HG03457 (cell line): ENCODE results near the gene MRRF.

Experiments
- ATAC-seq: cut with Tn5 transposase; IDR thresholded peaks from one replicate; pipeline ENCODE4 v1.9.1; 2021; ENCODE audit warnings: moderate number of reproducible peaks; ENCODE audit not compliant: unreplicated experiment

The MRRF gene

GRCh38 chr9:122228191-122228567 lies 36.5 kb upstream of the MRRF start:
- no peak for ATAC-seq

- ATAC-seq = no peak
Measured at GRCh38 chr9:122228568-122229484, 35.9 kb upstream of the MRRF start, which contains the start of gene LHX6. Gene LHX6, minus strand, starts transcription at chr9:122228957. Its CDS starts 217 bp downstream, at chr9:122228740.

GRCh38 chr9:122229485-122229837 lies 35.2 kb upstream of the MRRF start:
- ATAC-seq = no peak

DNA sequence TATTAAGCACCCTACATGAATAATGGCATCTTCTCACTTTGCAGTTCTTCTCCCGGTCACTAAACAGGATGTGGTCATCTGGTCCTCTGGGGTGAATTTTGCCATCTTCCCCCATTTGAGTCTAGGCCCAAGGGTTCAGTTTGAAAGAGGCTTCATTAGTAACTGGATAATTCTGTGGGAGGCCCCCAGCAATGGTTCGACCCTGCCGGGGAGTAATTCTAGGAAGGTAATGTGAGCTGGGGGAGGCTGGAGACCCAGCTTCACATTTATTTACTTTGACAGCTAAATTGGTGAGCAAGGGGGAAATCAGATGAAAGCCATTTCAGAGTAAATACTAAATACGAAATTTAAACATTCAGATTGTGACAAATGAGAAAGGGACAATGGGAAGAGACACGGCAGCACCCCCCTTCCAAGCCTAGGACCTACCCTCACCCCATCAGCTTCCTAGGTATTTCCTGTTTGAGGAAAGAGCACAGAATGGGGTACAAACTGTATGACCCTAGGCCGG lies 31.8 kb upstream of the MRRF start:
- ATAC-seq = no peak

DNA sequence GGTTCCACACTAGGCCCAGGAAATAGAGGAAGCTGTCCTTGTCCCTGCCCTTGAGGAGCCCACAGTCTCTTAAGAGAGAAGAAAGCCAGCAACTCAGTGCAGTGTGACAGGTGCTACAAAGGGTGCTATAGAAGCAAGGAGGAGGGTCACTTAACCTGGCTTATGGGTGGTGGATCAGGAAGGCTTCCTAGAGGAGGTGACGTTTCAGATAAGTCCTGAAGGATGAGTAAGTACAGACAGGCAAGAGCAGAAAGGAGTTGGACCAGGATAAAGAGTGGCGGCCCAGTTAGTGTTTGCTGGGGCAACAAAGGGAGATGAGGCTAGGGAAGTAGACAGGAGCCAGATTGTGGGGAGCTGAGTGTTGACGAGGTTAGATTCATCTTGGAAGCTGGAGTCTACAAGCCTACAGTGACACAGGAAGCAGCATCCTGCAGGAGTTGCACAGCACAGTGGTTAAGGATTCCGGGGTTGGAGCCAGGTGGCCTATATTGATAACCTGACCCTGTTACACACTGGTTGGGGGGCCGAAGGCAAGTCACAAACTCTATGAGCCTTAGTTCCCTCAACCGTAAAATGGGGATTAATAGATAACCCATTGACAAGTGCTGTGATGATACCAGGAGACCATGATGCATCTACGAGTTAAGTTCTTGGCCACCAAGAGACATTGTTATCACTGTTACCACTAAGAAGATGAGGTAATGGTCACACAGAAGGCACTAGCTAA lies 30.5 kb upstream of the MRRF start:
- ATAC-seq = no peak

DNA sequence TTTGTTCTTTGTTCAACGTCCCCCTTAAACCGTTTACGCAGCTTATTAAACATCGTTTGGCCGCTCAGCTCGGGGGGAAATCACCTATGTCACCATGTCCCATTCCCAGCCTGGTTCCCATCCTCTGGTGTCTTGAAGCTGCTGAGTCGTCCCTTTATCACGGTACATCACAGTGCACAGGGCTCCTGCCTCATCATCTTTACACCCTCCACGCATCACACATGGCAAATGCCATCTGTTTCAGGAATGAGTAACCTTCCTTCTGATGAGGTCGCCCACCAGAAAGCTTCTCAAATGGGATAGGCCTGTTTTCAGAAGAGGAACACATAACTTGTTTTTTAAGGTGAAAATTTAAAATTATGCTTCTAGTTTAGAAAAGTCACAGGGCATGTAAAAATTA lies 28.0 kb upstream of the MRRF start:
- ATAC-seq = no peak

DNA sequence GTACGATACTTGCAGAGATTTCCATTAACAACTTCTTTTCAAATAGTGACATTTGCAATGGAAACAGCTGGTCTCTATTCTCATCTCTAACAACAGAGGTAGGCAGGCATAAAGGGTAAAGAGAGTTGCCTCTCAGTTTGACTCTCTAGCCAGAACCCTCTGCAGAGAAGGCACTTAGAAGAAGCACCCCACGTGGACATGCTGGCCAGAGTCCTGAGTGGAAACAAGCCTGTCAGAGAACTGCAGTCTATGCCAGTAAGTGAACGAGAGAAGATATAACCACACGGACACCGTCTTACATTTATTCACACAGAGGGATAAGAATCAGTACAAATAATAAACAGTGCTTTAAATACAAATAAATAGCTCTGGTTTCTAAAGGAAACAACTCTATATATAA lies 25.0 kb upstream of the MRRF start:
- no peak for ATAC-seq

- ATAC-seq = no peak
Measured at GRCh38 chr9:122244349-122244748, 20.3 kb upstream of the MRRF start.

- no peak for ATAC-seq
Measured at GRCh38 chr9:122246666-122247065, 18.0 kb upstream of the MRRF start.

- no peak for ATAC-seq
Measured at GRCh38 chr9:122248448-122248865, 16.2 kb upstream of the MRRF start.

DNA sequence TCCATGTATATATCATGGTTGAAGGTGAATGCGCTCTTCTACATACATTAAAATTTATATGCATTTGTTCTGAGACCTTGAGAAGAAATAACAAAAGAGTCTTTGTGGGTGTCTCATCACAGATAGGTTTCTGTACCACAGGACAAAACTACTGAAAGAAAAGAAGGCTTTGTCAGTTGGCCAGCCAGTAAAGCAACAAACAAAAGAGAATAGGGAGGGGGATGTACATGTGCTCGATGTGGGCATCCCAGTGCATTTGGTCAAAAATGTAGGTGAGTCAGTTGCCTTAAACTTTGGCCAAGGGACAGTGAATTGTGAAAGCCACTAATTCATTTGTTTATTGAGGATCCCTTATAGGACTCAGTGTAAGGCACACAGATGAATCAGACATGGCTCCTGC lies 13.3 kb upstream of the MRRF start:
- ATAC-seq = no peak

DNA sequence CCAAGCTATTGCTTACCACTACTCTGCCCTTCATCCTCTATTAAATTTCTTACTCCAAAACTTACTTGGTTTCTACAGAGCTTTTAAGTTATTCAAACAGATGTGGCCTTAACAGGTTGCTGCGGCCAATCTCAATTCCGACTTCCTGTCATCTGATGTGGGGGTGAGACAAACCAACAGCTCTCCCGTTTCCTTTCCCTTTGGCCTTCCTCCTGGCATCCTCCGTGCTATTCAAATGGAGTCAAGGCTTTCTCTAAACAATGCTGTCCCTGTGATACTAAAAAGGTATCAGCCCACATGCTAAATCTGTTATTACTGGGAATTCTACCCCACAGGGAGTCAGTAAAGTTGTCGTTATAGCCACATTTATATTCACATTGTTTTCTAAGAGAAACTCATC lies 11.9 kb upstream of the MRRF start:
- ATAC-seq = no peak

- no peak for ATAC-seq
Measured at GRCh38 chr9:122254761-122255160, 9.9 kb upstream of the MRRF start.

- ATAC-seq = no peak
Measured at GRCh38 chr9:122256206-122256605, 8.5 kb upstream of the MRRF start.

GRCh38 chr9:122258886-122259415 lies 5.7 kb upstream of the MRRF start:
- no peak for ATAC-seq

- ATAC-seq = no peak
Measured at GRCh38 chr9:122261469-122261881, 3.2 kb upstream of the MRRF start.

DNA sequence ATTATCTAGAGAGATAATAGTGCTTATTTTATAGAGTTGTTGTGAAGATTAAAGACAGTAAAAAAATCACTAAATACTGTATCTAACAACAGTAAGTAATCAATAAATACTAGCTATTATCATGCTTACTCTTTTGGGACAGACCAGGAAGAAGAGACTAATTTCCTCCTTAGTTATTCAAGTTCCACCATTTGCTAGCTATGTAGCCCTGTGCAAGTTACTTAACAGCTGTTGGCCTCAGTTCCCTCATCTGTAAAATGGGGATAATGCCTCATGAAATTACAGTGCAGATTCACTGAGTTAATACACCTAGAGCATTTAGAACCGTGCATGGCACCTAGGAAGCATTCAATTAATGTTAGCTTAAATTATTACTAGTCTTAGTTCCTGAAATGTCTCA lies 2.6 kb upstream of the MRRF start:
- no peak for ATAC-seq

DNA sequence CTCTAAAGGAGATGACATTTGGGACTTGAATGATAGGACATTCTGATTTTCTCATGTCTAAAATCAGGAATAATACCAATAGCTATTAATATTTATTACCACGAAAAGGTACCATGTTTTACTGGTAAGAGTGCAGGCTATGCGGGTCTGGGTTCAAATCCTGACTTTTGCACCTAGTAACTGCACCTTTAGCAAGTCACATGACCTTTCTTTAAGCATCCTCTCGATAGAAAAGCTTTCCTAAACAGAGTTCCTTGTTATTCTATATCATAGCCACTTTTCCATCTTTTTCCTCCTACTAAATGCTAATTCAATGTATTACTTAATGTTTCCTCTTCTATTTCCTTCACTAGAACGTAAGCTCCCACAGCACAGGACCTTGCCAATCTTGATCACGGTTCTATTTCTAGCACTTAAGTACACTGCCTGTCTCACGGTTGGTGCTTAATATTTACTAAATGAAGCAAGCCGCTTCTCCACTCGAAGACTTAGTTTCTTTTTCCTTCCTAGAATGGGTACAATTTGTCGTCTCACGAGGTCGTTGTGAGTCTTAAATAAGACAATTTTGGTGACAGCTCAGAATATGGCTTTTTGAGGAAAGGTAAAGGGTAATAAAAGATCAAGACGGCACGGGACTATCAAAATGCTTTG lies 858 bp upstream of the MRRF start:
- no peak for ATAC-seq

DNA sequence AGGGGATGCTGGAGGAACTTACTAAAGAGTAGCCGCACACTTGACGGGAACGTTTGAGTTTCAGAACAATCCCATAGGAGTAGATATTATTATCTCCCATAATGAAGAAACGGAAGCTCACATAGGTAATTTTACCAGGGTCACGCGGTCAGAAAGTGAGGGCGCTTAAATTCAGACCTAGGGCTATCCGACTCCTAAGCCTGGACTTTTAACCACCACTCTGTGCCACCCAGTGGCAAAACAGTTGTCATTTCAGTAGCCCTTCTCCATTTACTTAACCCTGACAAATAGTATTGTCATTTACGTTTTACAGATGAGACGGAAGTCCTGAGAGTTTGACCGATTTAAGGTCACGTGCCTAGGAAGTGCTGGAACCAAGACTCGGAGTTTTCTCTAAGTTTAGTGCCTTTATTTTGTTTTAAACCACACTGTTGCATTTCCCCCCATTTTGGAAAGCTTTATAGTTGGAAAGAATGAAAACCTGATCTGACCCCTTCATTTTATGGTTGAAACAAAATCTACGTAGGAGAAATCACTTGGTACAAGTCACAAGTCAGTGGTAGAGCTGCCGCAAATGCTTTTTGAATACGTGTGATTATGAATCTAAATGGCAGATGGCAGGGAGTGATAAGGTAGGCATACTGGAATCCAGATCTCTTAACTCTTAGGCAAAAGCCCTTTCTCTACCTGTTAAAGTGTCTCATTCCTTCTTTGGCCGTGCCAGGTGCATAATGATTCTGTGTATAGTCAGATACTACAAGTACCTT lies 650 bp downstream of the MRRF start:
- ATAC-seq = peak; percentile 30

- no peak for ATAC-seq
Measured at GRCh38 chr9:122268041-122268814, 3.5 kb downstream of the MRRF start.
